ENCODE data around the gene TRAF3IP3.

Gene TRAF3IP3

GRCh38 chr1:209748620-209749019 is 7.2 kb upstream of the TRAF3IP3 start:
- H3K4me3 ChIP-seq (ENCODE audit: low read depth, low read length) = no peak overlapping the region
- no peak for TF ChIP-seq CTCF (IDR thresholded peaks at IDR 0.05; ENCODE audit: insufficient read depth, low read length, missing control alignments)
- DNase-seq (ENCODE audit: low read depth, low spot score) = no peak
- POLR2A ChIA-PET = no interaction called here
- CTCF ChIA-PET = interaction anchor here (1.0 to 9.9 kb wide), 32 partner anchors 8 to 327 kb away, joined by 3 to 145 read pairs (median 5); partner anchors contain the start of genes CAMK1G, G0S2 and IRF6

GRCh38 chr1:209749205-209749604 is 6.6 kb upstream of the TRAF3IP3 start:
- no peak for DNase-seq (ENCODE audit: low read depth, low spot score)
- no peak for TF ChIP-seq CTCF (IDR thresholded peaks at IDR 0.05; ENCODE audit: insufficient read depth, low read length, missing control alignments)
- no peak overlapping the region for H3K4me3 ChIP-seq (ENCODE audit: low read depth, low read length)
- ChIA-PET POLR2A (no interaction called here), CTCF (interaction anchor here (1.0 to 9.9 kb wide), 25 partner anchors 7 to 240 kb away, joined by 3 to 145 read pairs (median 7); partner anchors contain the start of genes CAMK1G, G0S2 and IRF6)

GRCh38 chr1:209749670-209750323 is 6.1 kb upstream of the TRAF3IP3 start:
- no peak for DNase-seq (ENCODE audit: low read depth, low spot score)
- TF ChIP-seq CTCF (IDR thresholded peaks at IDR 0.05; ENCODE audit: insufficient read depth, low read length, missing control alignments) = no peak
- ChIA-PET CTCF (interaction anchor here (1.0 to 9.9 kb wide), 13 partner anchors 8 to 240 kb away, joined by 3 to 145 read pairs (median 7); partner anchors contain the start of gene CAMK1G), POLR2A (no interaction called here)
- no peak overlapping the region for H3K4me3 ChIP-seq (ENCODE audit: low read depth, low read length)

- no peak for TF ChIP-seq CTCF (IDR thresholded peaks at IDR 0.05; ENCODE audit: insufficient read depth, low read length, missing control alignments)
- no peak overlapping the region for H3K4me3 ChIP-seq (ENCODE audit: low read depth, low read length)
- ChIA-PET CTCF (interaction anchor here (1.4 to 9.9 kb wide), 3 partner anchors 9 to 183 kb away, joined by 3 to 145 read pairs (median 47); partner anchors contain the start of gene CAMK1G), POLR2A (no interaction called here)
- no peak for DNase-seq (ENCODE audit: low read depth, low spot score)
These were observed 4.1 kb upstream of the TRAF3IP3 start for GRCh38 chr1:209751627-209752231.

GRCh38 chr1:209752890-209753289 is 3.0 kb upstream of the TRAF3IP3 start:
- ChIA-PET CTCF (interaction anchor here (0.9 to 1.4 kb wide), 3 partner anchors 9 to 17 kb away, joined by 3 to 4 read pairs (median 3); no protein-coding TSS in a partner anchor), POLR2A (no interaction called here)
- H3K4me3 ChIP-seq (ENCODE audit: low read depth, low read length) = no peak overlapping the region
- no peak for TF ChIP-seq CTCF (IDR thresholded peaks at IDR 0.05; ENCODE audit: insufficient read depth, low read length, missing control alignments)
- no peak for DNase-seq (ENCODE audit: low read depth, low spot score)

GRCh38 chr1:209755256-209755655 is 597 bp upstream of the TRAF3IP3 start:
- CTCF ChIA-PET = interaction anchor here (1.2 to 2.1 kb wide), 5 partner anchors 8 to 68 kb away, joined by 3 to 8 read pairs (median 7); no protein-coding TSS in a partner anchor
- DNase-seq (ENCODE audit: low read depth, low spot score) = no peak
- no peak overlapping the region for H3K4me3 ChIP-seq (ENCODE audit: low read depth, low read length)
- TF ChIP-seq CTCF (IDR thresholded peaks at IDR 0.05; ENCODE audit: insufficient read depth, low read length, missing control alignments) = no peak
- POLR2A ChIA-PET = no interaction called here
